HG02759 (cell line): ENCODE results near the gene CDK12.
A peak's percentile ranks its signal among the peaks of the same experiment; 100 is the strongest.
"Not testable (repeated sequence)": the region's sequence is repeated elsewhere in the genome, so short reads cannot be mapped to it uniquely, and the experiment has no call there.

Experiments
- ATAC-seq: cut with Tn5 transposase; IDR thresholded peaks from one replicate; pipeline ENCODE4 v1.9.1; 2021; ENCODE audit warnings: mild to moderate bottlenecking, moderate library complexity; ENCODE audit not compliant: unreplicated experiment

Gene CDK12

DNA sequence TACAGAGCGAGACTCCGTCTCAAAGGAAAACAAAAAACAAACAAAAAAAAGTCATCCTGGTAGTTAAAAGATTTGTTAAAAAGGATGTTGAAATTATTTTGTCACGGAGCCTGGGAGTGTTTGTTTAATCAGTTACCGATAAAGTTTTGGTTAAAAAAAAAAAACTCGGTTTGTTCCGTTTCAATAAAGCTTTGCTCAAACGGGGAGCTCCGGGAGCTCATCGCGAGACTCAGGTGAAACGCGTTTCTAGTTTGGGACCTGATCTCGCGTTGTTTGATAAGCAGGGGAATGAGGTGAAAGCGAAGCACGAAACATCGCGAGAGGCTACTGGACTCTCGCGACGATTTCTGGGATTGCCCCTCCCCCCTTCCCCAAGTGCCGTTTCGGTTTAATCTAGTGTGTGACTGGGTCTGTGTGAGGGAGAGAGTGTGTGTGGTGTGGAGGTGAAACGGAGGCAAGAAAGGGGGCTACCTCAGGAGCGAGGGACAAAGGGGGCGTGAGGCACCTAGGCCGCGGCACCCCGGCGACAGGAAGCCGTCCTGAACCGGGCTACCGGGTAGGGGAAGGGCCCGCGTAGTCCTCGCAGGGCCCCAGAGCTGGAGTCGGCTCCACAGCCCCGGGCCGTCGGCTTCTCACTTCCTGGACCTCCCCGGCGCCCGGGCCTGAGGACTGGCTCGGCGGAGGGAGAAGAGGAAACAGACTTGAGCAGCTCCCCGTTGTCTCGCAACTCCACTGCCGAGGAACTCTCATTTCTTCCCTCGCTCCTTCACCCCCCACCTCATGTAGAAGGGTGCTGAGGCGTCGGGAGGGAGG, at the start of gene CDK12:
Gene CDK12 (plus strand): TSS at position 374 of the 813 bp plus-strand sequence. CDS start 586 bp downstream, outside the sequence.
- peak; percentile 76 for ATAC-seq

DNA sequence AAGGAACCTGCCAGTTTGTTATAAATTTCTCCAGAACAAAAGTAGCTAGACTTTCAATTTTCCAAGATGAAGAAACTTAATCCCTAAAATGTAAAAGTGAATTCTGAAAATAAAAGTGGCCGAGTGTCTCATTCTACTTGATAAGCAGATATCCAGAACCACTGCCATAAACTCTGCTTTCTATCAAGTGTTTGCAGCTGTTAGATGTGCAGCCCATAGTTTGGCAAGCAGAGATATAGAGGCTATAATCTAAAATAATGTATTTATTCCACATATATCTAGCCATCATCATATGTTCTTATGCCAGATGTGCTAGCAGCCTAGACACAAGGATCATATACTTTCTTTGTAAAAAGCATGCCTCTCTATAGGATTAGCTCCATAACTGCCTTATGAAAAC, 45.1 kb upstream of the CDK12 start:
- ATAC-seq, result no peak

DNA sequence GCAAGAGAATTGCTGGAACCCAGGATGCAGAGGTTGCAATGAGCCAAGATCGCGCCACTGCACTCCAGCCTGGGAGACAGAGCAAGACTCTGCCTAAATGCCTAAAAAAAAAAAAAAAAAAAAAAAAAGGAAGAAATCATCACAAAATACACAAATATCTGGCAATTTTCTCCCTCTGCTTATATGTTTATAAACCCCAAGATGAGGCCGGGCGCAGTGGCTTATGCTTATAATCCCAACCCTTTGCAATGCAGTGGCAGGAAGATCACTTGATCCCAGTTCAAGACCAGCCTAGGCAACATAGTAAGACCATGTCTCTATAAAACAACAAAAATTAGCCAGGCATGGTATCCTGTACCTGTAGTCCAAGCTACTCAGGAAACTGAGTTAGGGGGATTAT, 31.7 kb upstream of the CDK12 start:
- ATAC-seq, result no peak

DNA sequence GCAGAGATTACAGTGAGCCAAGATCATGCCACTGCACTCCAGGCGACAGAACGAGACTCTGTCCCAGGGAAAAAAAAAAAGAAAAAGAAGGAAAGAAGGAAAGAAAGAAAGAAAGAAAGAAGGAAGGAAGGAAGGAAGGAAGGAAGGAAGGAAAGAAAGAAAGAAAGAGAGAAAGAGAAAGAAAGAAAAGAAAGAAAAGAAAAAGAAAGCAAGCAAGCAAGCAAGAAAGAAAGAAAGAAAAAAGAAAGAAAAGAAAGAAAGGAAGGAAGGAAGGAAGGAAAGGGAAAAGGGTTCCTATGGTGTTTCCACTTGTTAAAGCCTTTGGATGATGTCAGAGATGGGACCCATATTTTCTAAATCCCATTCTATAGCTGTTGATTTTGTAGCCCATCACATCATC, 21.4 kb upstream of the CDK12 start:
- ATAC-seq, result not testable (repeated sequence)

DNA sequence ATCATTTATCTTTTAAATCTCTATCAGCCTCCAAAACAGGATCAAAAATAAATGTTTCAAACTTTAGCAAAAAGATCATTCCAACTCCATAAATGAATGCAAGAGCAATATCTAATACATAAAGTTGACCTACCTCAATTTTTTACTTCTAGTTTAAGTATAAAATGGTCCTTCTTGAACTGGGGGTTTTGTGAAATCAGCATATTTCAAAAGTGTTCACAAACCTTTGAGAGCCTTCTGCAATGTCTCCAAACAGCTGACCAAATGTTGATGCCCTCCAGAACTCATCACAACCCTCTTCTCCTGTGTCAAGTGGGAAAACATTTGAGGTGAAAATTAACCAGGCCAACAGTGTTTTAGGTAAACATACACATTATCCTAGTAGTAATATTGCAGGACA, 18.0 kb upstream of the CDK12 start:
- no peak for ATAC-seq

DNA sequence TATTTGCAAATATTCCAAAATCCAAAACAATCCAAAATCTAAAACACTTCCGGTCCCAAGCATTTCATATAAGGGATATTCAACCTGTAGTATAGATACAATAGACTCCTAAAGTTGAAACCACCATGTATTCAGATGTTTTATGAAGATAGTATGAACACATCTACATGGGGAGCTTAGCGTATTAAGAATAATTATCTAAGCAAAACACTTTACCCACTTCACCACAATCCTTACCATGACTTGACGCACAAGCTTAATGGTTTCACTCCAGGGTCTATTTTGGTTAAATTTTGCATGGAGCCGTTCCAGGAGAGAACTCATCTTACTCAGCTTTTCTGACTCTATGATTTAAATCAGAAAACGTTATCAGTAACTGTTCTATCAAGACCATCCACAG, 13.7 kb upstream of the CDK12 start:
- no peak for ATAC-seq

DNA sequence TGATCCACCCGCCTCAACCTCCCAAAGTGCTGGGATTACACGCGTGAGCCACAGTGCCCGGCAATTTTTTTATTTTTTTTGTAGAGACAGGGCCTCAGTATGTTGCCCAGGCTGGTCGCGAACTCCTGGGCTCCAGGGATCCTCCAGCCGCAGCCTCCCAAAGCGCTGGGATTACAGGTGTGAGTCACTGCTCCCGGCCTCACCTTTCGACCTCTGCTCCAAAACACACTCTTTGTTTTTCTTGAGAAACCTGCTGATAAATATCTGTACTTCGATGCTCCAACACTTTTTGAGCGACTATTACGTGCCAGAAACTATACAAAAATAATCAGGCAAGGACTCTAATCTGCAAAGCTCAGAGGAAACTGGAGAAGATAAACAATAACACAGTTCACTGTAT, 11.2 kb upstream of the CDK12 start:
- no peak for ATAC-seq

DNA sequence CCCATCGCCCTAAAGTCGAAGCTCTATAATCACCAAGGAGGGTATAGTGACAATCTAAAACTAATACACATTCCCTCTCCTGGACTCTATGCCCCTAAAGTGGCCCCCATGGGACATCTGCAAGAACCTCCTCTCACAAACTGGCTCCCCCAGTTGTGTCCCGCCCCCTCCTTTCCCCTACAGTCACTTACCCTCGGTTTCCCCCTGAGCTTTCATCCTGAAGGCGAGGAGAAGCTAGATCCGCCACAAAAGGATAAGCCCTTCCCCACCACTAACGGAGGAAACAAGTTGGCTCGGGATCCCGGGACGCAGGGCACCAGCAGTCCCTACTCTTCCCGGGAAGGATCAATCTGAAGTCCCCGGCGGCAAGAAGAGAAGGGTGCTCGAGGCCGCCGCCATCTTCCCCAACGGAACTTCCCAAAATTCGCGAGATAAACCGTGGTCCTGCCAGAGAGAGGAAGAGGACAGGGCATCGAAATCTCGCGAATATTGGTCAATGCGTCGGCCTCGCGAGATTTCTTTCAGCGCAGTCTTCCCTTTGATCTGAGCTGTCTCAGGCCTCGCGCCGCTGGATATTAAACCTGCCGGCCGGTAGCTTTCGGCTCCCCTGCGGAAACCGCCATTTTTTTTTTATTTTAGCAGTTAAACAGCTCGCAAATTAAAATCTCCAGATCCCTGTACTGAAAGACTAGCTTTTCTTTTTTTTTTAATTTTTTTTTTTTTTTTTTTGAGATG, 10.3 kb upstream of the CDK12 start, which contains the start of gene MED1:
Gene MED1 (minus strand): TSS at position 417 of the 735 bp plus-strand sequence. CDS start 201 bp downstream, at position 216.
- ATAC-seq, result peak; percentile 91

DNA sequence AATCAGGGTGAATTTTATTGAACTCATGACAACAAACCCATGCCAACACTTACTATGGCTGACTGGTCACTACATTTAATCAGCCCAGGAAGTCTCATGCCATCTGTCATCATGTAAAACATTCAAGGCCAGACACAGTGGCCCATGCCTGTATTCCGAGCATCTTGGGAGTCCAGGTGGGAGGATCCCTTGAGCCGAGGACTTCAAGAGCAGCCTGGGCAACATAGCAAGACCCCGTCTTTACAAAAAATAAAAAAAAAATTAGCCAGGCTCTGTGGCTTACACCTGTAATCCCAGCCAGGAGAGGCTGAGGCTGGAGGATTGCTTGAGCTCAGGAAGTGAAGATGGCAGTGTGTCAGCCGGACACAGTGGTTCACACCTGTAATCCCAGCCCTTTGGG, 5.4 kb upstream of the CDK12 start:
- ATAC-seq, result no peak

DNA sequence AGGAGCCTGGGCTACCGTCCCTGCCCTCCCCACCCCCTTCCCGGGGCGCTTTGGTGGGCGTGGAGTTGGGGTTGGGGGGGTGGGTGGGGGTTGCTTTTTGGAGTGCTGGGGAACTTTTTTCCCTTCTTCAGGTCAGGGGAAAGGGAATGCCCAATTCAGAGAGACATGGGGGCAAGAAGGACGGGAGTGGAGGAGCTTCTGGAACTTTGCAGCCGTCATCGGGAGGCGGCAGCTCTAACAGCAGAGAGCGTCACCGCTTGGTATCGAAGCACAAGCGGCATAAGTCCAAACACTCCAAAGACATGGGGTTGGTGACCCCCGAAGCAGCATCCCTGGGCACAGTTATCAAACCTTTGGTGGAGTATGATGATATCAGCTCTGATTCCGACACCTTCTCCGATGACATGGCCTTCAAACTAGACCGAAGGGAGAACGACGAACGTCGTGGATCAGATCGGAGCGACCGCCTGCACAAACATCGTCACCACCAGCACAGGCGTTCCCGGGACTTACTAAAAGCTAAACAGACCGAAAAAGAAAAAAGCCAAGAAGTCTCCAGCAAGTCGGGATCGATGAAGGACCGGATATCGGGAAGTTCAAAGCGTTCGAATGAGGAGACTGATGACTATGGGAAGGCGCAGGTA, 762 bp downstream of the CDK12 start:
- ATAC-seq, result peak; percentile 9

DNA sequence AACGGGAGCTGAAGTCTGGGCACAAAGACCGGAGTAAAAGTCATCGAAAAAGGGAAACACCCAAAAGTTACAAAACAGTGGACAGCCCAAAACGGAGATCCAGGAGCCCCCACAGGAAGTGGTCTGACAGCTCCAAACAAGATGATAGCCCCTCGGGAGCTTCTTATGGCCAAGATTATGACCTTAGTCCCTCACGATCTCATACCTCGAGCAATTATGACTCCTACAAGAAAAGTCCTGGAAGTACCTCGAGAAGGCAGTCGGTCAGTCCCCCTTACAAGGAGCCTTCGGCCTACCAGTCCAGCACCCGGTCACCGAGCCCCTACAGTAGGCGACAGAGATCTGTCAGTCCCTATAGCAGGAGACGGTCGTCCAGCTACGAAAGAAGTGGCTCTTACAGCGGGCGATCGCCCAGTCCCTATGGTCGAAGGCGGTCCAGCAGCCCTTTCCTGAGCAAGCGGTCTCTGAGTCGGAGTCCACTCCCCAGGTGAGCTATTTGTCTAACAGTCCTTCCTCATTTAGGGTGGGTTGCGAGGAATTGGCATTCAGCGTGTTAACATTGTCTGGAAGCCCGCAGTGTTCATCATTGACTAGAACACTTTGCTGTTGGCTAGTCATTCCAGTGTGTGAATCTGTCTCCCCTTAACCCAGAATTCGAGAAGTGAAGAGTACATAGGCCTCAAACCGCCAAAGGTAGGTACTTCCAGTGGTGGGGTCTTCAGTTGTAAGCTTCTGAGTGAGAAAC, 1.5 kb downstream of the CDK12 start:
- no peak for ATAC-seq

DNA sequence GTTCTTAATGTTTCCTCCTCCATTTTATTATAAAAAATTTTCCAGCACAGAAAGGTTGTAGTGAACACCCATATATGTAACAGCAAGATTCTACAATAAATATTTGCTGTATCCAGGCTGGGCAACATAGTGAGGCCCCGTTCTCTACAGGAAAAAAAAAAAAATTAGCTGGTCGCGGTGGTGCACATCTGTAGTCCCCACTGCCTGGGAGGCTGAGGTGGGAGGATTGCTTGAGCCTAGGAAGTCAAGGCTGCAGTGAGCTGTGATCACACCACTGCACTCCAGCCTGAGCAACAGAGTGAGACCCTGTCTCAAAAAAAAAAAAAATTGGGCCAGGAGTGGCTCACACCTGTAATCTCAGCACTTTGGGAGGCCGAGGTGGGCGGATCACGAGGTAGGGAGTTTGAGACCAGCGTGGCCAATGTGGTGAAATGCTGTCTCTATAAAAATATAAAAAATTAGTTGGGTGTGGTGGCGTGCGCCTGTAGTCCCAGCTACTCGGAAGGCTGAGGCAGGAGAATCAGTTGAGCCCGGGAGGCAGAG, 3.4 kb downstream of the CDK12 start:
- not testable (repeated sequence) for ATAC-seq

DNA sequence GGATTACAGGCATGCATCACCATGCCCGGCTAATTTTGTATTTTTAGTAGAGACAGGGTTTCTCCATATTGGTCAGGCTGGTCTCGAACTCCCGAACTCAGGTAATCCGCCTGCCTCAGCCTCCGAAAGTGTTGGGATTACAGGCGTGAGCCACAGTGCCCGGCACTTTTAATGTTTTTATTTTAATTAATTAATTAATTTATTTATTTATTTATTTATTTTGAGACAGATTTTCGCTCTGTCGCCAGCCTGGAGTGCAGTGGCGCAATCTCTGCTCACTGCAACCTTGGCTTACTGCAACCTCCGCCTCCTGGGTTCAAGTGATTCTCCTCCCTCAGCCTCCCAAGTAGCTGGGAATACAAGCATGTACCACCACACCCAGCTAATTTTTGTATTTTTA, 7.3 kb downstream of the CDK12 start:
- ATAC-seq, result not testable (repeated sequence)

DNA sequence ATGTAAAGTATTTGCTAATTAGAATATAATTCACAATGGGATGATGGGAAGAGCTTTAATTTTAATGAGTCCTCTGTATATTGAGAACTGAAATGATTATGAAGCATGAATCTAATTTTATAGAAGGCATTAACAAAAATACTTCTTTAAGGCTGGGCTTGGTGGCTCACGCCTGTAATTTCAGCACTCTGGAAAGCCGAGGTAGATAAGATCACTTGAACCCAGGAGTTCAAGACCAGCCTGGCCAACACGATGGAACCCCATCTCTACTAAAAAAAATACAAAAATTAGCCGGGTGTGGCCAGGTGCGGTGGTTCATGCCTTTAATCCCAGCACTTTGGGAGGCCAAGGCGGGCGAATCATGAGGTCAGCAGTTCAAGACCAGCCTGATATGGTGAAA, 12.0 kb downstream of the CDK12 start:
- ATAC-seq, result no peak

DNA sequence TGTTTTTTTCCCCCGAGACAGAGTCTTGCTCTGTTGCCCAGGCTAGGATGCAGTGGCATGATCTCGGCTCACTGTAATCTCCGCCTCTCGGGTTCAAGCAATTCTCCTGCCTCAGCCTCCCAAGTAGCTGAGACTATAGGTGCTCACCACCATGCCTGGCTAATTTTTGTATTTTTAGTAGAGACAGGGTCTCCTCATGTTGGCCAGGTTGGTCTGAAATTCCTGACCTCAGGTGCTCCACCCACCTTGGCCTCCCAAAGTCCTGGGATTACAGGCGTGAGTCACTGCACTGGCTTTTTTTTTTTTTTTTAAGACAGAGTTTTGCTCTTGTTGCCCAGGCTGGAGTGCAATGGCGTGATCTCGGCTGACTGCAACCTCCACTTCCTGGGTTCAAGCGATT, 18.3 kb downstream of the CDK12 start:
- not testable (repeated sequence) for ATAC-seq

DNA sequence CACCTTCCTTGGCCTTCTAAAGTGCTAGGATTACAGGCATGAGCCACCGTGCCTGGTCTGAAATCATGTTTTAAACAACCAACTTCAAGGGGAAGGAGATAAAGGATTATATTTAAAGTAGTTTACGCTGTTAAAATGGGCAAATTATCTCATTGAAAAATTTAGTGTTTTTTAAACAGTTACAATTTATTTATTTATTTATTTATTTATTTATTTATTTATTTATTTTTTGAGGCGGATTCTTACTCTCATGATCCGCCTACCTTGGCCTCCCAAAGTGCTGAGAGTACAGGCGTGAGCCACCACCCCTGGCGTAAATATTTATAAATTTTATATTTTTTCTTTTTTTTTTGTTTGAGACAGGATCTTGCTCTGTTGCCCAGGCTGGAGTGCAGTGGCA, 22.2 kb downstream of the CDK12 start:
- no peak for ATAC-seq

DNA sequence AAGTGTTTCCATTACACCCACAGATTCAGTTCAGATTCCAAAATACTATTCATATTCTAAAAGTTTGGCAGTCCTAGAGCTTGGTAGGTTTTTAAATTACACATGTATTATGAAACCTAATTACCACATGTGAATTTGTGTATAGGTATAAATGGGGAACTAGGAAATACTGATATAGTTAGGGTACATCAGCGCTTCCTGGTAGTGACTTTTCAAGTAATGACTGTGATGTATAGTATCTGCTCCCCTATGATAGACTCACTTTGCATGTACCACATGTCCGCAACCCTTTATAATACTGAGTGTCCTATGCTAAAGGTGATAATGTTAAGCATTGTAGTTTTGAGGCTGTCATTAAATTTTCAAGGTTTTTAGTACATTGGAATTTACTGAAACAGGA, 22.9 kb downstream of the CDK12 start:
- no peak for ATAC-seq

DNA sequence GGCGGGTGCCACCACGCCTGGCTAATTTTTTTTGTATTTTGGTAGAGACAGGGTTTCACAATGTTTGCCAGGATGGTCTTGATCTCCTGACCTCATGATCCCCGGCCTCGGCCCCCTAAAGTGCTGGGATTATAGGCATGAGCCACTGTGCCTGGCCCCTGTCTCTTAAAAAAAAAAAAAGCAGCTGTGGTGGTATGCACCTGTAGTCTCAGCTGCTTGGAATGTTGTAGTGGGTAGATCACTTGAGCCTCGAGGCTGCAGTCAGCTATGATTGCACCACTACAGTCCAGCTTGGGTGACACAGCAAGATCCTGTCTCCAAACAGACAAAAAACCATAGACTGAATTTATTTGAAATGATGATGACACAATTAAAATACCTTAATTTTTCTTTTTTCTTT, 24.3 kb downstream of the CDK12 start:
- no peak for ATAC-seq

DNA sequence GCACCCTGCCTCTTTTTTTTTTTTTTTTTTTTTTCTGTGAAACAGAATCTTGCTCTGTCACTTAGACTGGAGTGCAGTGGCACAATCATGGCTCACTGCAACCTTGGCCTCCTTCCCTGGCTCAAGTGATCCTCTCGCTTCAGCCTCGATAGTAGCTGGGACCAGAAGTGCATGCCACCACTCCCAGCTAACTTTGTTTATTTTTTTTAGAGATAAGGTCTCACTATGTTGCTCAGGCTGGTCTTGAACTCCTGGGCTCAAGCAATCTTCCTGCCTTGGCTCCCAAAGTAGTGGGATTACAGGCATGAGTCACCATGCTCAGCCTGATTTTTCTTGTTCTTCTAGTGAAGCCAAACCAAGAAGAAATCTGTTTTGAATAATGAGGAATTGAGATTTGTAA, 25.0 kb downstream of the CDK12 start:
- no peak for ATAC-seq

DNA sequence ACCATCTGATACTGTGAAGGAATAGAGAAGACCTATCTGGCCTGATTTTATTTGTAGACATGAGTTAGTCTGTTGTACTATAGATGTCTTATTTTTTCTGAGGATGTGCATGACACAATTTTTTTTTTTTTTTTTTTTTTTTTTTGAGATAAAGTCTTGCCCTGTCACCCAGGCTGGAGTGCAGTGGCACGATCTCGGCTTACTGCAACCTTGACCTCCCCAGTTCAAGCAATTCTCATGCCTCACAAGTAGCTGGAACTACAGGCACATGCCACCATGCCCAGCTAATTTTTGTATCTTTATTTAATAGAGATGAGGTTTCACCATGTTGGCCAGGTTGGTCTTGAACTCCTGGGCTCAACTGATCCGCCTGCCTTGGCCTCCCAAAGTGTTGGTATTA, 26.2 kb downstream of the CDK12 start:
- not testable (repeated sequence) for ATAC-seq

DNA sequence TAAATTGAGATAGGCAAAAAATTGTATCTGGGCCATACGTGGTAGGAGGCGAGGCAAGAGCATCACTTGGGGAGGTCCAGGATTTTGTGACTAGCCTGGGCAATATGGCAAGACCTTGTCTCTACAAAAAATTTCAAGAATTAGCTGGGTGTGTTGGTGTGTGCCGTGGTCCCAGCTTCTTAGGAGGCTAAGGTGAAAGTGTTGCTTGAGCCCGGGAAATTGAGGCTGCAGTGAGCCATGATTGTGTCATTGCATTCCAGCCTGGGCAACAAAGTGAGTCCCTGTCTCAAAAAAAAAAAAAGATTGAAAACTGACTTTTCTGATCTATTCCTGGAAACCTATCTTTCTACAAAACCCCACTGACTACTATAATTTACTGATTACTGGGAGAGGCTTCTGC, 26.7 kb downstream of the CDK12 start:
- no peak for ATAC-seq
